ENCODE data around the gene FOXC1. TPM values are rescaled to one million over a fixed set of nuclear protein-coding genes. Genes with fewer than 3 reads are reported as not detected.

The FOXC1 gene
- total RNA-seq, 1 experiment from 2014 or later = not detected

DNA sequence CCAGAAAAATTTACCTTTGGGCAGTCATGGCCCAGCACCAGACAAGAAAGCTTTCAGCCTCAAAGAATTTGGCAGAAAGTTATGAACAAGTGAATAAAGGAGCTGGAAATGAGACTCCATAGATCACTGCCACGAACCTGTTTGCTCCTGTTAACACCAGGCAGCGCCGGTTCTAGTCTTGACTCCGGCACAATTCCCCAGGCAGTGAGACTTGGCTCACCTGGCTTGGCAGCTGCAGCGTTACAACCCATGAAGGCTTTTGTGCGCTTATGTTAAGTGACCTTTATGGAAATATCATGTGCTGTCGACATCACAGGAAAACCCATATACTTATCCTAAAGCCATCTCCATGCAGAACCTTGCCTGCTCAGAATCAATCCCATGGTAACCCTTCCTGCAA, 22.2 kb upstream of the FOXC1 start:
- Mint-ChIP-seq H3K9me3 (no peaks in the 10 kb centered on the region), H3K27me3 (ENCODE audit: low read depth) (peaks cover 5% of the 10 kb centered on the region), H3K27ac (no peak overlapping the region), H3K4me1 (no peaks in the 10 kb centered on the region), H3K36me3 (ENCODE audit: insufficient read depth in 1 of 3, low read depth in 3 of 3) (no peaks in the 10 kb centered on the region), H3K4me3 (no peak overlapping the region)
- Histone ChIP-seq H3K23me2 (ENCODE audit: insufficient read length, low read depth, low read length, poor library complexity, severe bottlenecking) (no peaks in the 10 kb centered on the region), H2BK5ac (ENCODE audit: insufficient read length, low read length) (no peak overlapping the region), H3K27ac (ENCODE audit: insufficient read length, low read depth, low read length) (no peak overlapping the region), H3K4me2 (ENCODE audit: insufficient read depth, insufficient read length, low read length) (no peak overlapping the region), H2AFZ (ENCODE audit: low read length) (no peak overlapping the region), H3K4ac (ENCODE audit: low read depth, low read length) (no peak overlapping the region), H2BK120ac (ENCODE audit: low read depth, low read length, poor library complexity, severe bottlenecking) (no peak overlapping the region), H4K91ac (ENCODE audit: insufficient read length, low read depth, low read length) (no peak overlapping the region), H2BK20ac (ENCODE audit: low read depth, low read length, poor library complexity, severe bottlenecking) (no peak overlapping the region), H2BK15ac (ENCODE audit: low read depth, low read length) (no peak overlapping the region), H3T11ph (ENCODE audit: low read length) (no peak overlapping the region), H3K9ac (ENCODE audit: extremely low read depth, insufficient read length, low read length) (no peak overlapping the region), H3K56ac (ENCODE audit: insufficient read length, low read depth, low read length) (no peak overlapping the region), H3K9me3 (ENCODE audit: control insufficient read depth, low read depth, low read length) (no peaks in the 10 kb centered on the region), H3K23ac (ENCODE audit: insufficient read length, low read depth, low read length) (no peak overlapping the region), H4K5ac (ENCODE audit: insufficient read length, low read depth, low read length) (no peak overlapping the region), H3K79me2 (ENCODE audit: insufficient read depth, low read length) (no peaks in the 10 kb centered on the region), H2BK12ac (ENCODE audit: insufficient read length, low read depth, low read length) (no peak overlapping the region), H4K8ac (replicated peaks; ENCODE audit: insufficient read length, low read depth, low read length) (no peak overlapping the region), H3K4me1 (ENCODE audit: insufficient read depth, low read length) (no peaks in the 10 kb centered on the region), H3K14ac (ENCODE audit: insufficient read depth, low read length) (no peak overlapping the region), H3K27me3 (ENCODE audit: insufficient read depth, low read length) (no peaks in the 10 kb centered on the region), H2AK5ac (ENCODE audit: insufficient read length, low read length) (no peak overlapping the region), H3K79me1 (ENCODE audit: insufficient read depth, low read depth, low read length, poor library complexity, severe bottlenecking) (no peaks in the 10 kb centered on the region), H4K20me1 (ENCODE audit: control insufficient read depth, insufficient read depth, insufficient read length) (no peaks in the 10 kb centered on the region), H3K18ac (ENCODE audit: insufficient read length, low read depth, low read length) (no peak overlapping the region)
- DNase-seq = no peak
- WGBS (ENCODE audit: extremely low coverage, insufficient read length, low lambda C conversion rate) = no CpG with 5 or more reads among the region's 7 CpGs
- TF ChIP-seq, protein P1, sequence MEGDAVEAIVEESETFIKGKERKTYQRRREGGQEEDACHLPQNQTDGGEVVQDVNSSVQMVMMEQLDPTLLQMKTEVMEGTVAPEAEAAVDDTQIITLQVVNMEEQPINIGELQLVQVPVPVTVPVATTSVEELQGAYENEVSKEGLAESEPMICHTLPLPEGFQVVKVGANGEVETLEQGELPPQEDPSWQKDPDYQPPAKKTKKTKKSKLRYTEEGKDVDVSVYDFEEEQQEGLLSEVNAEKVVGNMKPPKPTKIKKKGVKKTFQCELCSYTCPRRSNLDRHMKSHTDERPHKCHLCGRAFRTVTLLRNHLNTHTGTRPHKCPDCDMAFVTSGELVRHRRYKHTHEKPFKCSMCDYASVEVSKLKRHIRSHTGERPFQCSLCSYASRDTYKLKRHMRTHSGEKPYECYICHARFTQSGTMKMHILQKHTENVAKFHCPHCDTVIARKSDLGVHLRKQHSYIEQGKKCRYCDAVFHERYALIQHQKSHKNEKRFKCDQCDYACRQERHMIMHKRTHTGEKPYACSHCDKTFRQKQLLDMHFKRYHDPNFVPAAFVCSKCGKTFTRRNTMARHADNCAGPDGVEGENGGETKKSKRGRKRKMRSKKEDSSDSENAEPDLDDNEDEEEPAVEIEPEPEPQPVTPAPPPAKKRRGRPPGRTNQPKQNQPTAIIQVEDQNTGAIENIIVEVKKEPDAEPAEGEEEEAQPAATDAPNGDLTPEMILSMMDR (conservative IDR thresholded peaks at IDR 0.05) = no peak

Data from H9 (cell line).